HG03108 (cell line): ENCODE data around the gene GJC1.

ENCODE experiments used
- ATAC-seq: cut with Tn5 transposase; IDR thresholded peaks from one replicate; pipeline ENCODE4 v1.9.1; 2021; ENCODE audit warnings: moderate library complexity; ENCODE audit not compliant: unreplicated experiment

Gene GJC1

GRCh38 chr17:44804302-44805089 lies 25.6 kb downstream of the GJC1 start:
- ATAC-seq: no peak

GRCh38 chr17:44801880-44802279 lies 28.2 kb downstream of the GJC1 start:
- ATAC-seq: no peak

GRCh38 chr17:44798356-44798755 lies 31.7 kb downstream of the GJC1 start:
- no peak for ATAC-seq

GRCh38 chr17:44797802-44798201 lies 32.3 kb downstream of the GJC1 start:
- ATAC-seq: no peak

- ATAC-seq: no peak
Observed at GRCh38 chr17:44796731-44797130, 33.4 kb downstream of the GJC1 start.

GRCh38 chr17:44795928-44796327 lies 34.2 kb downstream of the GJC1 start:
- no peak for ATAC-seq

- ATAC-seq: no peak
Observed at GRCh38 chr17:44795421-44795820, 34.7 kb downstream of the GJC1 start.

- no peak for ATAC-seq
Observed at GRCh38 chr17:44794851-44795413, 35.2 kb downstream of the GJC1 start.

GRCh38 chr17:44793885-44794842 lies 35.9 kb downstream of the GJC1 start:
- ATAC-seq: no peak

- no peak for ATAC-seq
Observed at GRCh38 chr17:44792276-44792675, 37.8 kb downstream of the GJC1 start.

- no peak for ATAC-seq
Observed at GRCh38 chr17:44788139-44788538, 41.9 kb downstream of the GJC1 start.

- ATAC-seq: no peak
Observed at GRCh38 chr17:44787271-44787940, 42.7 kb downstream of the GJC1 start.

- no peak for ATAC-seq
Observed at GRCh38 chr17:44786551-44787081, 43.5 kb downstream of the GJC1 start.

GRCh38 chr17:44785921-44786320 lies 44.2 kb downstream of the GJC1 start:
- no peak for ATAC-seq

GRCh38 chr17:44782326-44782850 lies 47.7 kb downstream of the GJC1 start:
- ATAC-seq: no peak

- ATAC-seq: no peak
Observed at GRCh38 chr17:44781551-44782325, 48.3 kb downstream of the GJC1 start.

- no peak for ATAC-seq
Observed at GRCh38 chr17:44780845-44781480, 49.1 kb downstream of the GJC1 start.

GRCh38 chr17:44780161-44780560 lies 49.9 kb downstream of the GJC1 start:
- ATAC-seq: no peak
